GM18517 (cell line): Measurements from ENCODE around the gene PFN3.
"Not testable (repeated sequence)": the region's sequence is repeated elsewhere in the genome, so short reads cannot be mapped to it uniquely, and the experiment has no call there.

Experiments used
- ATAC-seq: cut with Tn5 transposase; IDR thresholded peaks from one replicate; pipeline ENCODE4 v1.9.1; 2021; ENCODE audit warnings: mild to moderate bottlenecking, moderate library complexity; ENCODE audit not compliant: unreplicated experiment

The PFN3 gene

DNA sequence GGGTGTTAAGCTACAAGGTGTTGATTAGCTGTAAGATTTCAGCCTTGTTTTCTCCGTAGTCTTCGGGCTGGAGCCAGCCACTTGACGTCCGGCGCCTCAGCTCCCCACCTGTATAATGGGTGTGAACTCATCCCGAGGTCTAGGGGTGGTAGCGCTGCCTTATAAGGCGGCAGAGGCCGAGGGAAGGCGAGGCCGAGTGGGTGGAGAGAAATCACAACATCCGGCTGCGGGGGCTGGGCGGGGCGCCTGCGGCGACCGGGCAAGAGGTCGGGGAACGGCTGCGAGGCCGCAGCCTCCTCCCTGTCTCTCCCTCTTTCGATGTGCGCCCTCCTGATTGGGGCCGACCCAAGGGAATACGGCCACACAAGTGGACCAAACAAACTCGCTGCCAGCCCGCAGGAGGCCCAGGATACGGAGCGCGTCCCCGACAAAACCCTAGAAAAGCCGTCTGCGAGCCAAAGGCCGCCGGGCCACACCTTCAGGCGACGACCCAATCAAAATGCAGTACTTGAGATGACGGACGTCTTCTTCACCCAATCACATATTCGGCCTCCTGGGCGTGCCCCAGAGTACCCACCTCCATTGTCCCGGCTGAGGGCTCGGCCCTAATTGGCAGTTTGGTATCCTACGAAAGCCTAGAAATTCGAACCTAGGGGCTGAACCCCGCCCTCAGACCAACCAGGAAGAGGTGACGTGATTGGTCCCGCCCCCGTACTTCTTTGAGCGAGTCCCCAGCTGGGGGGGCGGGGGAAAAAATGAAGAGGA is 25.5 kb upstream of the PFN3 start:
- ATAC-seq = peak; percentile 79

DNA sequence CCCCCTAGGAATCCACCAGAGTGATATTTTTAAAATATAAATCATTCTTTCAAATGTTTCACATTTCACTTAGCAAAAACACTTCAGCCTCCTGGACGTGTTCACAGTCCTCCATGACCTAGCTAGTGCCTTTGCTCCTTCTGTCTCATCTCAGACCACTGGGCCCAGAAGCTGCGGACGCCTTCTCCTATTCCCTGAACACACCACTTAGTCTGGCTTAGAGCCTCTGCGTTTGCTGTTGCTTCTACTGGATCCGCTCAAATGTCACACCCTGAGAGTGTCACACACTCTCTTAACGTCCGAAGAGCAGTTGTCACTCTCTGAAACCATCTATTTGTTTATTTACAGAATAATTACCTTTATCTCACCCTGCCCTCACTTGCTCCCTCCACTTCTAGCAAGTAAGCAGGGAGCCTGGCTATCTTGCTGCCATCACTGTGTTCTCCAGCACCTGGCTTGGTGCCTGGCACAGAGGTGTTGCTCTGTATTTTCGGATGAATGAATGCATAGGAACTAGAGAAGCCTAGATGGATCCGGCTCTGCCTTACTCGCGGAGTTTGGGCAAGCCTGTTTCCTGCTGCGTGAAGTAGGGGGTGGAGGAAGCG is 24.8 kb upstream of the PFN3 start:
- no peak for ATAC-seq

DNA sequence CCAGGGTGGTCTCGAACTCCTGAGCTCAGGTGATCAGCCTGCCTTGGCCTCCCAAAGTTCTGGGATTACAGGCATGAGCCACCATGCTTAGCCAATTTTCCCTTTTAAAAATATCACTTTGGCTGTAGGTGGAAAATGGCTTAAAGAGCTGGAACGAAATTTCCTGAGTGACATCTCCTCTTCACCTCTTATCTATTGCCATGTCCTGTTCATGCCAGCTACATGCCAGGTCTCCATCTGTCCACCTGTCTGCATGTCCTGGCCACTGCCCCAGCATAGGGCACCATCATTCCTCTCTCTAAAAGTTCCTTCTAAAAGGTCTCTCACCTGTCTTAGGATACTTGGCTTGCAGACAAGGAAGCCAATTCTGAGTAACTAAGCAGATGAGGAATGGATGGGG is 23.2 kb upstream of the PFN3 start:
- ATAC-seq = no peak

DNA sequence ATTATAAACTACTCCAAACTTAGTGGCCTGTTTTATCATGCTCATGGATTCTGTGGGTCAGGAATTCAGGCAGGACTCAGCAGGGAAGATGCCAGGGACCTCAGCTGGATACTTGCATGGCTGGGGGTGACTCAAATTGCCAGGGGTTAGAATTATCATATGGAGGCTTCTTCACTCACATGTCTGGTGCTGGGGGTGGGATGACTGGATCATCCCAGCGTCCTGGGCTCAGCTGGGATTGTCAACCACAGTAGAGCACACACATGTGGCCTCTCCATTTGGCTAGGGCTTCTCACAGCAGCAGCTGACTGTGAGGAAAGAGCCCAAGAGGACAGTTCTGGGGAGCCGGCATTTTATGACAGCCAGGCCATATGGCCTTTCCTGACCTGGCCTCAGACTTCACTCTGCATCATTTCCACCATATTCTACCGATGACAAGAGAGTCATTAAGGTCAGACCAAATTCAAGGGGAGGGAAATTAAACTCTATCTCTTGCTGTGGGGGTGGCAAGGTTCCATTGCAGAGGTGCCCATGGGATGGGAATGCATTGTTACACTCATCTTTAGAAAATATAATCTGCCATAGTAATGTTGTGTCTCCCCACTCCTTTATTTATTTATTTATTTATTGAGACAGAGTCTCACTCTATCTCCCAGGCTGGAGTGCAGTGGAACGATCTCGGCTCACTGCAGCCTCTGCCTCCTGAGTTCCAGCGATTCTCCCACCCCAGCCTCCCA is 20.8 kb upstream of the PFN3 start:
- no peak for ATAC-seq

DNA sequence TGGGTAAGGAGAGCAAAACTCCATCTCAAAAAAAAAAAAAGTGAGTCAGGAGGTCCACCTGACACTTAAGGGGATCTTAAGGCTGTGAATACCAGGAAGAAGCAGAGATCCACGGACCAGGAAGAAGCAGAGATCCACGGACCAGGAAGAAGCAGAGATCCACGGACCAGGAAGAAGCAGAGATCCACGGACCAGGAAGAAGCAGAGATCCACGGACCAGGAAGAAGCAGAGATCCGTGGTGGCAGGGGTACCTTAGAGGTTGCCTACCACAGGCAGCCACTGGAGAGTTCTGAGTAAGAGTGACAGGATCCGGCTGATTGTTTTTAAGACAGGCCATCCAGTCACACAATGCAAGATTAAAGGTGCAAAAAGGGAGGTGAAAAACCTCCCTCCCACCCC is 20.0 kb upstream of the PFN3 start:
- not testable (repeated sequence) for ATAC-seq

DNA sequence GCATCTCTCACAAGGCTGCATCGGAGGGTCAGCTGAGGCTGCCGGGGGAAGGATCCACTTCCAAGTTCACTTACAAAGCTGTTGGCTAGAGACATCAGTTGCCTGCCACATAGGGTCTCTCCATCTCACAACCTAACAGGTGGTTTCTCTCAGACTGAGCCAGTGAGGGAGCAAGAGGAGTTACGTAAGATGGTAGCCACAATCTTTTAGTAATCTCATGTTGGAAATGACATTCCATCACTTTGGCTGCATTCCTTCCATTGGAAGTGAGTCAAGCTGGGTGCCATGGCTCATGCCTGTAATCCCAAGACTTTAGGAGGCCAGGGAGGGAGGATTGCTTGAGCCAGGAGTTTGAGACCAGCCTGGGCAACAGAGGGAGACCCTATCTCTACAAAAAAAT is 18.6 kb upstream of the PFN3 start:
- ATAC-seq = no peak

DNA sequence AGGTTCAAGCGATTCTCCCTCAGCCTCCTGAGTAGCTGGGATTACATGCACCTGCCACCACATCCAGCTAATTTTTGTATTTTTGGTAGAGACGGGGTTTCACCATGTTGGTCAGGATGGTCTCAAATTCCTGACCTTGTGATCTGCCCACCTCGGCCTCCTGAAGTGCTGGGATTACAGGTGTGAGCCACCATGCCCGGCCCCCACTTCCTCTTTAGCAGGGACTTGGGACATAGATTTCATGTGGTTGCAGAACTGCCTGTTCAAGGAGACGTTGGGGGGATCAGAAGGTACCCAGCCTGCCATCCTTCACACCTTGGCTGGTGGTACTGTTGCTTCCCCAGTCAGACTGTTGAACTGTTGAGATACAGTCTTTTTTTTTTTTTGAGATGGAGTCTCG is 16.6 kb upstream of the PFN3 start:
- not testable (repeated sequence) for ATAC-seq

DNA sequence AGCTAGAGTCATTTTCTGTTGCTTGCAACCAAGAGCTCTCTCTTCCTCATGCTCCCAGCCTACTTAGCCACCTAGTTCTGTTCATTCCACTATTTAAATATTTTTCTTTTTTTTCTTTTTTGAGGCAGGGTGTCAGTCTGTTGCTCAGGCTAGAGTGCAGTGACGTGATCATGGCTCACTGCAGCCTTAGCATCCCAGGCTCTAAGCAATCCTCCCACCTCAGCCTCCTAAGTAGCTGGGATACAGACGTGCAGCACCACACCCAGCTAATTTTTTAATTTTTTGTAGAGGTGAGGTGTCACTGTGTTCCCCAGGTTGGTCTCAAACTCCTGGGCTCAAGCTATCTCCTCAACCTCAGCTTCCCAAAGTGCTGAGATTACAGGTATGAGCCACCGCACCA is 14.0 kb upstream of the PFN3 start:
- no peak for ATAC-seq

DNA sequence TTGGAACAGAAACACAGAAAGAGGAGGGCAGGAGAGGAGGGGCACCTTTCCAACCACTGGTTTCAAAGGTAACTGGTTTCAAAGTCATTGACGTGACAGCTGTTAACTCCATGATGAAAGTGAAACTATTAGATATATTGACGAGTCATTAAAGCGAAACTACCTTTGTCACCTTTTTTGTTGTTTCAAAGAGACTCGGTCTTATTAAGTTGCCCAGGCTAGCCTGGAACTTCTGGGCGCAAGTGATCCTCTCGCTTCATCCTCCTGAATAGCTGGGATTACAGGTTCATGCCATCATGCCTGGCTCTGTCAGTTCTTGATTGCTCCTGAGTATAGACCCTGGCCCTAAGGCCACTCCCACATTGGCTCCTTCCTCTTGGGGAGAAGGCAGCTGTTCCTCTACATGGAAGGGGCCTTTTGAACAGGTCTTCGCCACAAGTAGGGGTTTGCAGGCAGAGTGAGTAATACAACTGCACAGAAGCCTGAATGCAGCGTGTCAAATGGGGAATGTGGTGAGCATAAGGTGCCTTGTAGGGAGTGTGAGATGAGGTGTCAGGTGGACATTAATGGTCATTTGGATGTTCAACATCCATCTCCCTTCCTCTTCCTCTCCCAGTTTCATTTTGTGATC is 12.3 kb upstream of the PFN3 start:
- peak; percentile 79 for ATAC-seq

DNA sequence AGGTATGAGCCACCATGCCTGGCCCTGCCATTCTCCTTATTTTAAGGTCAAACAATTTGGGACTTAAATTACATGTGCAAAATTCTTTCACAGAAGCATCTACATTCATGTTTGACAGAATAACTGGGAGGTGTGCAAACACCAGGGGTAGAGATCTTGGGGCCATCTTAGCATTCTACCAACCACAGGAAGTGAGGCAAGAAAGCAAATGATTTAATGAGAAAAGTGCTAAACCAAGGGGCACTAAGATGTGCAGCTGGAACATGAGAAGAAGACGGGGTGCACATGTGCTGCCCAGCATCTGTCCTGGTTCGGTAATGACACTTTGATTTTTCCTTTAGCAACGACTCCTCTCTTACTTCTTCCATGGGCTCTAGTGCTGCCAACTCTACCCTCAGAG is 10.1 kb upstream of the PFN3 start:
- ATAC-seq = no peak

DNA sequence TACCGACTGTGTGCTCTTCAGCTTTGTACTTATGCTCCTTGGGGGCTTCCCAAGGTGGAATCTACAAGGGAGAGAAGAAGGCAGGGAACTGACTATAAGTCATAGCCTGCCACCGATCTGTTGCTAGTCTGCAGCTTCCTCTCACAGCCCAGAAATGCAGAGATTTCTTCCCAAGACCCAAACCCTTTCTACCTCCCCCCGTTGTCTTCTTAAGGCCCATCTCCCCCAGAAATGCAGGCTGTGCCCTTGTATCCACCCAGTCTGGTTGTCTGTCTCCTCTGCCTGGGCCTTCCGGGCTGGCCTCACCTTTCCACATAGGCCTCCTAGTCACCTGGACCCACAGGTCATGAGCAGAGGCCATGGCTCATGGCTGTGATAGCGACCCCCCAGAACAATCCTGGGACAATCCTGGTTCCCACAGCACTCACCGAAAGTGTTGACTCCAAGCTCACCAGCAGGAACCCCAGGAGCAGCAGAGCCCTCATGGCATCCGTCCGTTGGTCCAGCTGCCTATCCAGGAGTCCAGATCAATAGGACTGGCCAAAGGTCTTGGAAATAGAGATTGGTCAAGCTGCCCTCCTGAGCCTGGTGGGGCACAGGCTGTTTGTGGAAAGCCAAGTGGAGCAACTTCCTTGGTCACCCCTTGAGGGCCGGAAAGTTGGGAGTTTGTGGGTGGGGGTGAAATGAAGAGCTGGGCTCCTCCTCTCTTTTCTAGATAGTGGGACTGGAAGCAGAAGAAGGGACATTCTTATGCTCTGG is 8.8 kb upstream of the PFN3 start, which contains the start of gene F12:
TSS of gene F12 (minus strand) at position 522 of the 759 bp plus-strand sequence. CDS start at position 485, 37 bp downstream.
- no peak for ATAC-seq

DNA sequence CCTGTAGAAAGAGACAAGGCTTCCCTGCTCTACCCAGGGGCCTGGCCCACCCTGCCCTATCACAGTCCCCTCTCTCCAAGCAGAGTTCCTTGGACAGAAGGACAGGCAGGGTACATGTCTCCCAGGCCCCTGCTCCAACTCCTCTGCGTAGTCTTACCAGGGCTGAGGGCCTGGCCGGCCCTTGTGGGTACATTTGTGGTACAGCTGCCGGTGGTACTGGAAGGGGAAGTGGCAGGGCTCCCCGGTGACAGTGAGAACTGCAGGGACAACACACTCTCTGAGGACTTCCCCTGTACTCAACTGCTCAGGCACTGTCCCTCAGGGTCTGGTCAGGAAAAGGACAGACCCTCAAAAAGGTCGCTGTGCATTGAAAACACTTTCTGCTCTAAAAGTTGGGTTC is 5.3 kb upstream of the PFN3 start:
- no peak for ATAC-seq

DNA sequence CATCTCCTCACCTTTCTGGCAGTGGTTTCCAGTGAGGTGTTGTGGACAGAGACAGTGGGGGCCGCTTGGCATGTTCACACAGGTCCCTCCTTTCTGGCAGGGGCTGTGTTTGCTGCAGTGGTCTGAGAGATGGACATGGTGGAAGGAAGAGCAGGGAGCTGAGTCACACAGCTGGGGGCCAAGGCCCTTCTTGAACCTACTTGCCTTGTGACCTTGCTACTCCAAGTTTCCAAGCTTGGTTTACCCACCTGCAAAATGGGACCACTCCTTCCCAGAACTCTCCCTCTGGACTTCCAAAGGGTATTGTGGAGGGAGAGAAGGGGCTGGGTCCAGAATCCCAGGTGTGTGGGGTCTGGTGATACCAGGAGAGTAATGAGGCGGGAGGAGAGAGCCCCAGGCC is 4.9 kb upstream of the PFN3 start:
- no peak for ATAC-seq

DNA sequence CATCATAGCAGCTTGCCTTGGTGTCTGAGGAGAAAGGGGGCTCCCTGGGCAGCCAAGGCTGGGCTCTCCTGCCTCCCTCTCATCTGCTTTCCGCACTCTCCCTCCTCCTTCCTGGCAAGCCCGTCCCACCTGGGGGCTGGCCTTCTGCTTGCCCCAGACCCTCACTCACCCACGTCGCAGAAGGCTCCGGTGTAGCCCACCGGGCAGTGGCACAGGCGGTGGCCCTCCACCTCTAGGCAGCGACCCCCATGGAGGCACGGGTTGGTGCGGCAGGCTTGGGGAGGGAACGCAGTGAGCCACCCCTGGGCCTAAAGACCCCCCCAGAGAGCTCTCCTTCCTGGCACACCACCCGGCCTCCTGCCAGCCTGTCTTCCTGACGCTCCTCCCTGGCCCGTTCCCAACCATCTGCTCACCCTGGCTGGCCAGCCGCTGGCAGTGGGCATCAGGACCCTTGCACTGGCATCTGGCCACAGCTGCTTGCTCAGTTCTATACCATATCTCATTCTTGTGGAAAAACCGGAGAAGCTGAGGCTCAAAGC is 4.2 kb upstream of the PFN3 start:
- ATAC-seq = no peak

DNA sequence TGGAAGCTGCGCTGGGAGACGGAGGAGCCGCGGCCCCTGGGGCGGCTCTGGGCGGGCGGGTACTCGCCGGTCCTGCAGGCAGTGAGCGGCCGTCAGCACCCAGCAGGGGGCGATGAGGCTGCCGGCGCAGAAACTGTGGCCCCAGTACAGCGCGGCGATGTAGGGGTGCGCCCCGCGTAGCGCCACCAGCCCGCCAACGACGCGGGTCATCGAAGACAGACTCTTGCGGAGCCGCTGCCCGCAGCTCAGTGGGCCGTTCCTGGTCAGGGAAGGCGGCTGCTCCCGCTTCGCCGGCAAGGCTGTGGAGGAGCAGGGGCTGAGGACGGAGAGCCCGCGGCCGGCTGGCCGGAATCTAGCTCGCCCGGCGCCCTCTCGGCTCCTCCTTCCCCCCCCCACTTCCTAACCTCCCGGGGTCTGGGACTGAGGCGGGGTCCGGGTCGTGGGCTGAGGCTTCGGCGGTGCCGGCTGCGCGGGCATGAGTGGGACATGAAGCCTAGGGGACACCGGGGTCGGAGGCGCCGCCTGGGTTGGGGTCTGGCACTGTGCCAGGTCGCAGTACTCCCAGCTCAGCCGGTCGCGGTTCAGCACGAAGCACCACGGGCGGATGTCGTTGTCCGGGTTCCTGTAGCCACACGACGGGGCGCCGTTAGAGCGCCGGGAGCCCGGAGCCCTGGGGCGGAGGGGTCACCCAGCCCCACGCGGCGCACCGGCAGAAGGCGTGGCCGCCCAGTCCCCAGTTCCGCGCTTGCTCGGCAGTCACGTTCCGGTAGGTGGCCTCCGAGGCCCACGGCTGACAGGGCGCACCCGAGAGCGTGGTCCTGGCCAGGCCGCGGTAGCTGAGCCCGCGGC is 3.6 kb upstream of the PFN3 start:
- ATAC-seq = peak; percentile 73

DNA sequence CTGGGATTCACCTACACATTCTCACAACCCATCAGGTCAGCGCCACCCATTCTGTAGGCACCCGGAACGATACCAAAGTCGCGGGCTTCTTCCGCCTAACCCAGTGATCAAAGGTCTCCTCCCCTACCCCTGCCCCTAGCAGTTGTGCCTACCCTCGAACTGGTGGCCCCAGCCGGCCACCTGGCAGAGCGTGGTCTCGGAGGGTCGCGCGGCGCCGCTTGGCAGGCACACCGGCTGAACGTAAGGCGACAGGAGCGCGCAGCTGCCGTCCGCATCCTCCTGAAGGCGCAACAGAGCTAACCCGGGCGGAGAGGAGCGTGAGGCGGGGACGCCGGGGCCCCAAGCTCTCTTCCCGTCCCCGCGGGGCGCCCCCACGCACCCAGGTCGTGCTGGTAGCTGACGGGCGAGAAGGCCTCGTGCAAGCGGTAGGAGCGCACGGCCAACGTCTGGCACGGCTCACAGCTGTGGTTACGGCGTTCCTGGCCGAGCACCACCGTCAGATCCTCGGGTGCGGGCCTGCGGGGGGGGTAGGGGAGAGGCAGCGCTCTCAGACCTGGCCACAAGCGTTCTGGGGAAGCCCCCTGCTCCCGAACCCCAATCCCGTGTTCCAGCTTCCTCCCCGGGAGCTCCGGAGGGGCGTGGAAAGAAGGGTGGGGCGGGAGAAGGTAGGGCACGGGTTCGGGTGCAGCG is 2.8 kb upstream of the PFN3 start:
- peak; percentile 12 for ATAC-seq

DNA sequence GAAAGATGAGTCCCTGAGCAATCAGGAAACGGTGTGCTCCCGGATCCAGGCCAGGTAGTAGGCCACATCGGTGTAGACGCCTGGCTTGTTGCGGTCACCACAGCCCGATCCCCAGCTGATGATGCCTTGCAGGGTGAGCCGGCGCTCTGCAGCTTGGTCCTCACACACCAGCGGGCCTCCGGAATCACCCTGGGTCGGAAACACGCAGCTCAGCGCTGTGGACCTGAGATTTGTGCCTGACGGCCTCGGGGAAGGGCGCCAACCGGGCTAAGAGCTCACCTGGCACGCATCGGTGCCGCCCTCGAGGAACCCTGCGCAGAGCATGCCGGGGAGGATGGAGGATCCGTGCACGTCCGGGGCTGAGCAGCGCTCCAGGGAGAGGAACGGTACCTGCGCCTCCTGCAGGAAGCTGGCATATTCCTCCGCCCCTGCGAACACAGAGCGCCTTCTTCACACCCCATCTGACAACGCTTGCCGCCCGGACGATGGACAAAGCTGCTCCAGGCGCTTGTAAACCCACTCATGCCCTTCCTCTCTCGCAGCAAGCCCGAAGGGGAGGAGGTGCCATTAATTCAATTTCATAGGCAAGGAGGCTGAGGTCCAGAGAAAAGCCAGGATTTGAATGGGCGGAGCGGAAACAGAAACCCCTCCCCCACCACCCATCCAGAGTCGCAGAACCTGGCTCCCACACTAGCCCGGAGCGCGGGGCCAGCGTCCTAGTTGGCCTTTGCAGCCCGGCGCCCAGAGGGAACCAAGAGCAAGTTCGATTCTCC is 2.0 kb upstream of the PFN3 start:
- ATAC-seq = no peak

DNA sequence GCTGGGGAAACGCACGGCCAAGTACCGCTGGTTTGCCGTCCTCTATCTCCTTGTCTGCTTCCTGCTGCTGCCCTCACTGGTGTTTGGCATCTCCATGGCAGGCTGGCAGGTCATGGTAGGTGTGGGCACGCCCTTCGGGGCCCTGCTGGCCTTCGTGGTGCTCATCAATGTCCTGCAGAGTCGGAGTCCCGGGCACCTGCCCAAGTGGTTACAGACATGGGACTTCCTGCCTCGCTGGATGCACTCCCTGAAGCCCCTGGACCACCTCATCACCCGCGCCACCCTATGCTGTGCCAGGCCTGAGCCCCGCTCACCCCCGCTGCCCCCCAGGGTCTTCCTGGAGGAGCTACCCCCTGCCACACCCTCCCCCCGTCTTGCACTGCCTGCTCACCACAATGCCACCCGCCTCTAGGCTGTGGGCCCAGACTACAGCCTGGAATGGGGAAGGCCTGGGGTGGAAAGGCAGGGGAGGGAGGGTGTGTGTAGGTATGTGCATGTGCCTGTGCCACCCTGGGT is 2.5 kb downstream of the PFN3 start:
- no peak for ATAC-seq
